ENCODE measurements around the gene SYNDIG1L.

SYNDIG1L gene

GRCh38 chr14:74472601-74473000, 46.6 kb upstream of the SYNDIG1L start:
- no peaks in the 10 kb centered on the region for H3K79me2 ChIP-seq (ENCODE audit: low read length)
- H3F3A ChIP-seq (ENCODE audit: insufficient read depth, low read length): no peaks in the 10 kb centered on the region
- no peak overlapping the region for H2AFZ ChIP-seq (ENCODE audit: low read length)
- no peak overlapping the region for H3K9ac ChIP-seq (ENCODE audit: low read length)
- no peaks in the 10 kb centered on the region for H3K4me1 ChIP-seq (ENCODE audit: low read length)
- H3K27ac ChIP-seq (ENCODE audit: low read length): no peak overlapping the region
- H3K27me3 ChIP-seq (replicated peaks; ENCODE audit: insufficient read depth, low read length): no peaks in the 10 kb centered on the region
- no peaks in the 10 kb centered on the region for H3K36me3 ChIP-seq (replicated peaks; ENCODE audit: insufficient read depth, low read length)
- H3K4me2 ChIP-seq (ENCODE audit: low read depth, low read length): no peak overlapping the region
- no peaks in the 10 kb centered on the region for H4K20me1 ChIP-seq (ENCODE audit: insufficient read depth, low read length)
- no peaks in the 10 kb centered on the region for H3K9me3 ChIP-seq (replicated peaks; ENCODE audit: insufficient read depth, low read length)
- no peak overlapping the region for H3K4me3 ChIP-seq (ENCODE audit: low read length)
- no peak for DNase-seq
- no peaks in the 10 kb centered on the region for H3K9me2 ChIP-seq (replicated peaks; ENCODE audit: insufficient read depth, low read length)
- TF ChIP-seq EZH2phosphoT487 (IDR thresholded peaks at IDR 0.05; ENCODE audit: low read length): no peak
- no peak for TF ChIP-seq CTCF (IDR thresholded peaks at IDR 0.05; ENCODE audit: low read length)
- no peak for TF ChIP-seq EZH2 (optimal IDR thresholded peaks at IDR 0.05; ENCODE audit: low read depth, low read length)

- Histone ChIP-seq H3K4me2 (ENCODE audit: low read depth, low read length) (no peak overlapping the region), H3K27me3 (replicated peaks; ENCODE audit: insufficient read depth, low read length) (no peaks in the 10 kb centered on the region), H3K36me3 (replicated peaks; ENCODE audit: insufficient read depth, low read length) (no peaks in the 10 kb centered on the region), H3K9ac (ENCODE audit: low read length) (no peak overlapping the region), H2AFZ (ENCODE audit: low read length) (no peak overlapping the region), H3K27ac (ENCODE audit: low read length) (no peak overlapping the region), H3K4me3 (ENCODE audit: low read length) (no peak overlapping the region), H3K9me2 (replicated peaks; ENCODE audit: insufficient read depth, low read length) (no peaks in the 10 kb centered on the region), H3K9me3 (replicated peaks; ENCODE audit: insufficient read depth, low read length) (no peaks in the 10 kb centered on the region), H3F3A (ENCODE audit: insufficient read depth, low read length) (no peaks in the 10 kb centered on the region), H3K79me2 (ENCODE audit: low read length) (no peaks in the 10 kb centered on the region), H3K4me1 (ENCODE audit: low read length) (no peaks in the 10 kb centered on the region), H4K20me1 (ENCODE audit: insufficient read depth, low read length) (no peaks in the 10 kb centered on the region)
- TF ChIP-seq EZH2 (optimal IDR thresholded peaks at IDR 0.05; ENCODE audit: low read depth, low read length) (no peak), EZH2phosphoT487 (IDR thresholded peaks at IDR 0.05; ENCODE audit: low read length) (no peak), CTCF (IDR thresholded peaks at IDR 0.05; ENCODE audit: low read length) (no peak)
- no peak for DNase-seq
These were observed 43.8 kb upstream of the SYNDIG1L start for GRCh38 chr14:74469548-74470518.

GRCh38 chr14:74468513-74468912, 42.5 kb upstream of the SYNDIG1L start:
- Histone ChIP-seq H3K9me2 (replicated peaks; ENCODE audit: insufficient read depth, low read length) (no peaks in the 10 kb centered on the region), H3K4me1 (ENCODE audit: low read length) (no peaks in the 10 kb centered on the region), H3K79me2 (ENCODE audit: low read length) (no peaks in the 10 kb centered on the region), H4K20me1 (ENCODE audit: insufficient read depth, low read length) (no peaks in the 10 kb centered on the region), H3K27me3 (replicated peaks; ENCODE audit: insufficient read depth, low read length) (no peaks in the 10 kb centered on the region), H3K9me3 (replicated peaks; ENCODE audit: insufficient read depth, low read length) (no peaks in the 10 kb centered on the region), H3F3A (ENCODE audit: insufficient read depth, low read length) (no peaks in the 10 kb centered on the region), H2AFZ (ENCODE audit: low read length) (no peak overlapping the region), H3K4me3 (ENCODE audit: low read length) (no peak overlapping the region), H3K9ac (ENCODE audit: low read length) (no peak overlapping the region), H3K36me3 (replicated peaks; ENCODE audit: insufficient read depth, low read length) (no peaks in the 10 kb centered on the region), H3K4me2 (ENCODE audit: low read depth, low read length) (no peak overlapping the region), H3K27ac (ENCODE audit: low read length) (no peak overlapping the region)
- DNase-seq: no peak
- TF ChIP-seq CTCF (IDR thresholded peaks at IDR 0.05; ENCODE audit: low read length): no peak
